Measurements from ENCODE around the gene GALK2.

GALK2 gene

GRCh38 chr15:49282366-49282765 is 112.3 kb downstream of the GALK2 start:
- DNase-seq (ENCODE audit: low read depth) = peak; percentile 85

- no peak for DNase-seq (ENCODE audit: low read depth)
Observed at GRCh38 chr15:49286649-49287404, 116.8 kb downstream of the GALK2 start.

GRCh38 chr15:49287481-49287880 is 117.4 kb downstream of the GALK2 start:
- DNase-seq (ENCODE audit: low read depth) = no peak

GRCh38 chr15:49288391-49288790 is 118.3 kb downstream of the GALK2 start:
- no peak for DNase-seq (ENCODE audit: low read depth)

GRCh38 chr15:49290191-49290590 is 120.1 kb downstream of the GALK2 start:
- DNase-seq (ENCODE audit: low read depth) = no peak

GRCh38 chr15:49293941-49294340 is 123.9 kb downstream of the GALK2 start:
- no peak for DNase-seq (ENCODE audit: low read depth)

- DNase-seq (ENCODE audit: low read depth) = no peak
Observed at GRCh38 chr15:49296258-49296657, 126.2 kb downstream of the GALK2 start.

- DNase-seq (ENCODE audit: low read depth) = no peak
Observed at GRCh38 chr15:49297584-49297983, 127.5 kb downstream of the GALK2 start.

- no peak for DNase-seq (ENCODE audit: low read depth)
Observed at GRCh38 chr15:49300856-49301255, 130.8 kb downstream of the GALK2 start.

- no peak for DNase-seq (ENCODE audit: low read depth)
Observed at GRCh38 chr15:49301562-49301961, 131.5 kb downstream of the GALK2 start.

- no peak for DNase-seq (ENCODE audit: low read depth)
Observed at GRCh38 chr15:49303003-49303402, 133.0 kb downstream of the GALK2 start.

- no peak for DNase-seq (ENCODE audit: low read depth)
Observed at GRCh38 chr15:49306551-49306950, 136.5 kb downstream of the GALK2 start.

GRCh38 chr15:49308686-49309085 is 138.6 kb downstream of the GALK2 start:
- DNase-seq (ENCODE audit: low read depth) = no peak

- DNase-seq (ENCODE audit: low read depth) = no peak
Observed at GRCh38 chr15:49309889-49310288, 139.8 kb downstream of the GALK2 start.

GRCh38 chr15:49313650-49314049 is 143.6 kb downstream of the GALK2 start:
- DNase-seq (ENCODE audit: low read depth) = peak; percentile 61

GRCh38 chr15:49314716-49315115 is 144.7 kb downstream of the GALK2 start:
- DNase-seq (ENCODE audit: low read depth) = no peak

GRCh38 chr15:49315391-49315823 is 145.4 kb downstream of the GALK2 start:
- no peak for DNase-seq (ENCODE audit: low read depth)

GRCh38 chr15:49320351-49320750 is 150.3 kb downstream of the GALK2 start:
- DNase-seq (ENCODE audit: low read depth) = no peak

- no peak for DNase-seq (ENCODE audit: low read depth)
Observed at GRCh38 chr15:49323207-49323606, 153.2 kb downstream of the GALK2 start.

GRCh38 chr15:49327927-49328326 is 157.9 kb downstream of the GALK2 start:
- no peak for DNase-seq (ENCODE audit: low read depth)

- no peak for DNase-seq (ENCODE audit: low read depth)
Observed at GRCh38 chr15:49328941-49329340, 158.9 kb downstream of the GALK2 start.

- peak; percentile 9 for DNase-seq (ENCODE audit: low read depth)
Observed at GRCh38 chr15:49330166-49330565, 160.1 kb downstream of the GALK2 start.

GRCh38 chr15:49331442-49331841 is 161.4 kb downstream of the GALK2 start:
- DNase-seq (ENCODE audit: low read depth) = no peak

GRCh38 chr15:49331951-49332350 is 161.9 kb downstream of the GALK2 start:
- DNase-seq (ENCODE audit: low read depth) = no peak

Measured in GM04504 (cell line).